ENCODE data around the gene MAP4K4. TPM values are rescaled to one million over a fixed set of nuclear protein-coding genes. Genes with fewer than 3 reads are reported as not detected.

MAP4K4 gene
- total RNA-seq, 1 experiment from 2014 or later, result 132 TPM

DNA sequence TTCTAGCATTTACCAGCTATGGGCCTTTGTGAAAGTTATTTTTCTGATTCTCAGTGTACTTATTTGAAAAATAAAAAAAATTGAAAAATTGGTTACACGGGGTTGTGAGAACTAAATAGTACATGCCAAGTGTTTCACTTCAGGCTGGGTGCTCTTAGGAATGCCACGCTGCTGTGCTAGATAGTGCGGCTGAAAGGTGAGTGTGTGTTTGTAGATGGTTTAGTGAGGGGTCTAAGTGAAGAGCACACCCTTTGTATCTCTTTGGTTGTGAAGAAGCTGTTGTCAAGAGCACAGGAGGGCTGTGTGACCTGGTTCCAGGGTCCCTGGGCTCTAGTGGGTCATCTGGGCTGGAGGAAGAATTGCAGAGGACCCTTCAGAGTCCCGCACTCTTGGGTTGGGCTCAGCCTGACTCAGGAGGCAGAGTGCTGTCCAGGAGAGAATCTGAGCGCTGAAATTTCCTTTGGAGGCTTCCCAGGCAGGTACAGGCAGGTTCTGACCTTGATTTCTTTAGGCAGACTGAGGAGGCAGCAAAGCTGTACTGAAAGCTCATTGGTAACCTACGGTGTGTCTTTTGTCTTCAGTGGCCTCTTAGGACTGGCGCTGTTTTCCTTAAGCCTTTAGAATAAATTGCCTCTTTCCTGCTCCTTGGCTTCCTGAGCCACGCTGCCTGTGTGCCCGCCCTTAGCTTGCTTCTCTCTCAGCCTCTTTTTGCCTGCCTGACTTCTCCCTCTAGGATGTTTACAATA is 44.4 kb downstream of the MAP4K4 start:
- Histone ChIP-seq H3K4me1 (ENCODE audit: insufficient read depth, low read length) (peaks cover 6% of the 10 kb centered on the region; the same call in 1 of the 2 replicates), H2BK15ac (ENCODE audit: low read depth, low read length) (no peak overlapping the region), H3K79me2 (ENCODE audit: insufficient read depth, low read length) (peaks cover 40% of the 10 kb centered on the region), H2AK5ac (ENCODE audit: insufficient read length, low read length) (no peak overlapping the region), H3T11ph (ENCODE audit: low read length) (no peak overlapping the region), H3K27ac (ENCODE audit: insufficient read length, low read depth, low read length) (peak overlapping the region; percentile 38), H4K8ac (replicated peaks; ENCODE audit: insufficient read length, low read depth, low read length) (no peak overlapping the region), H3K18ac (ENCODE audit: insufficient read length, low read depth, low read length) (no peak overlapping the region), H2AFZ (ENCODE audit: low read length) (no peak overlapping the region), H2BK5ac (ENCODE audit: insufficient read length, low read length) (no peak overlapping the region), H4K91ac (ENCODE audit: insufficient read length, low read depth, low read length) (no peak overlapping the region), H4K20me1 (ENCODE audit: control insufficient read depth, insufficient read depth, insufficient read length) (no peaks in the 10 kb centered on the region), H2BK120ac (ENCODE audit: low read depth, low read length, poor library complexity, severe bottlenecking) (no peak overlapping the region), H2BK12ac (ENCODE audit: insufficient read length, low read depth, low read length) (no peak overlapping the region), H3K23me2 (ENCODE audit: insufficient read length, low read depth, low read length, poor library complexity, severe bottlenecking) (no peaks in the 10 kb centered on the region), H3K4ac (ENCODE audit: low read depth, low read length) (no peak overlapping the region), H3K4me2 (ENCODE audit: insufficient read depth, insufficient read length, low read length) (peak overlapping the region; percentile 11), H3K27me3 (ENCODE audit: insufficient read depth, low read length) (no peaks in the 10 kb centered on the region), H3K56ac (ENCODE audit: insufficient read length, low read depth, low read length) (no peak overlapping the region), H2BK20ac (ENCODE audit: low read depth, low read length, poor library complexity, severe bottlenecking) (no peak overlapping the region), H3K23ac (ENCODE audit: insufficient read length, low read depth, low read length) (no peak overlapping the region), H3K79me1 (ENCODE audit: insufficient read depth, low read depth, low read length, poor library complexity, severe bottlenecking) (peaks cover 3% of the 10 kb centered on the region), H3K9me3 (ENCODE audit: control insufficient read depth, low read depth, low read length) (no peaks in the 10 kb centered on the region), H4K5ac (ENCODE audit: insufficient read length, low read depth, low read length) (no peak overlapping the region), H3K14ac (ENCODE audit: insufficient read depth, low read length) (no peak overlapping the region), H3K9ac (ENCODE audit: extremely low read depth, insufficient read length, low read length) (no peak overlapping the region)
- TF ChIP-seq, protein P1, sequence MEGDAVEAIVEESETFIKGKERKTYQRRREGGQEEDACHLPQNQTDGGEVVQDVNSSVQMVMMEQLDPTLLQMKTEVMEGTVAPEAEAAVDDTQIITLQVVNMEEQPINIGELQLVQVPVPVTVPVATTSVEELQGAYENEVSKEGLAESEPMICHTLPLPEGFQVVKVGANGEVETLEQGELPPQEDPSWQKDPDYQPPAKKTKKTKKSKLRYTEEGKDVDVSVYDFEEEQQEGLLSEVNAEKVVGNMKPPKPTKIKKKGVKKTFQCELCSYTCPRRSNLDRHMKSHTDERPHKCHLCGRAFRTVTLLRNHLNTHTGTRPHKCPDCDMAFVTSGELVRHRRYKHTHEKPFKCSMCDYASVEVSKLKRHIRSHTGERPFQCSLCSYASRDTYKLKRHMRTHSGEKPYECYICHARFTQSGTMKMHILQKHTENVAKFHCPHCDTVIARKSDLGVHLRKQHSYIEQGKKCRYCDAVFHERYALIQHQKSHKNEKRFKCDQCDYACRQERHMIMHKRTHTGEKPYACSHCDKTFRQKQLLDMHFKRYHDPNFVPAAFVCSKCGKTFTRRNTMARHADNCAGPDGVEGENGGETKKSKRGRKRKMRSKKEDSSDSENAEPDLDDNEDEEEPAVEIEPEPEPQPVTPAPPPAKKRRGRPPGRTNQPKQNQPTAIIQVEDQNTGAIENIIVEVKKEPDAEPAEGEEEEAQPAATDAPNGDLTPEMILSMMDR (conservative IDR thresholded peaks at IDR 0.05), result peak; percentile 9; the same call in 2 of the 3 replicates
- Mint-ChIP-seq H3K27me3 (ENCODE audit: low read depth) (no peaks in the 10 kb centered on the region), H3K9me3 (no peaks in the 10 kb centered on the region), H3K4me1 (peaks cover 81% of the 10 kb centered on the region in 2 experiments), H3K4me3 (peak overlapping the region; percentile 28 to 59; a peak in 3 of 5 replicates), H3K27ac (peak overlapping the region; percentile 83 to 98 (median 97)), H3K36me3 (ENCODE audit: insufficient read depth in 1 of 3, low read depth in 3 of 3) (peaks cover 0 to 9% (median 0%) of the 10 kb centered on the region in 3 experiments; a peak in 2 of 7 replicates)
- WGBS (ENCODE audit: extremely low coverage, insufficient read length, low lambda C conversion rate), result no CpG with 5 or more reads among the region's 9 CpGs
- peak; percentile 76 for DNase-seq

Measured in H9 (cell line).